Measurements from ENCODE around the gene SLC46A3. TPM values are rescaled to one million over a fixed set of nuclear protein-coding genes. Genes with fewer than 3 reads are reported as not detected.
A peak's percentile ranks its signal among the peaks of the same experiment; 100 is the strongest.

SLC46A3 gene, protein sequence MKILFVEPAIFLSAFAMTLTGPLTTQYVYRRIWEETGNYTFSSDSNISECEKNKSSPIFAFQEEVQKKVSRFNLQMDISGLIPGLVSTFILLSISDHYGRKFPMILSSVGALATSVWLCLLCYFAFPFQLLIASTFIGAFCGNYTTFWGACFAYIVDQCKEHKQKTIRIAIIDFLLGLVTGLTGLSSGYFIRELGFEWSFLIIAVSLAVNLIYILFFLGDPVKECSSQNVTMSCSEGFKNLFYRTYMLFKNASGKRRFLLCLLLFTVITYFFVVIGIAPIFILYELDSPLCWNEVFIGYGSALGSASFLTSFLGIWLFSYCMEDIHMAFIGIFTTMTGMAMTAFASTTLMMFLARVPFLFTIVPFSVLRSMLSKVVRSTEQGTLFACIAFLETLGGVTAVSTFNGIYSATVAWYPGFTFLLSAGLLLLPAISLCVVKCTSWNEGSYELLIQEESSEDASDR
- total RNA-seq (2021), result 2.3 and 3.0 TPM in 2 replicates
- percentile 45 among the genes with signal in this experiment for Bru-seq, nascent RNA
- percentile 54 among the genes with signal in this experiment for BruChase-seq, experiment 1, labeled RNA remaining after a 2-hour chase
- BruChase-seq, experiment 2, labeled RNA remaining after a 6-hour chase, result percentile 54 among the genes with signal in this experiment
- long read RNA-seq, transcript SLC46A3-201 (6 exons, 3,173 nt), result major isoform, 5 of 8 reads
- long read RNA-seq, partial matches to known transcripts, result 0 of 8 reads
- long read RNA-seq, other reads (novel, unspliced or antisense), result 1 of 8 reads

DNA sequence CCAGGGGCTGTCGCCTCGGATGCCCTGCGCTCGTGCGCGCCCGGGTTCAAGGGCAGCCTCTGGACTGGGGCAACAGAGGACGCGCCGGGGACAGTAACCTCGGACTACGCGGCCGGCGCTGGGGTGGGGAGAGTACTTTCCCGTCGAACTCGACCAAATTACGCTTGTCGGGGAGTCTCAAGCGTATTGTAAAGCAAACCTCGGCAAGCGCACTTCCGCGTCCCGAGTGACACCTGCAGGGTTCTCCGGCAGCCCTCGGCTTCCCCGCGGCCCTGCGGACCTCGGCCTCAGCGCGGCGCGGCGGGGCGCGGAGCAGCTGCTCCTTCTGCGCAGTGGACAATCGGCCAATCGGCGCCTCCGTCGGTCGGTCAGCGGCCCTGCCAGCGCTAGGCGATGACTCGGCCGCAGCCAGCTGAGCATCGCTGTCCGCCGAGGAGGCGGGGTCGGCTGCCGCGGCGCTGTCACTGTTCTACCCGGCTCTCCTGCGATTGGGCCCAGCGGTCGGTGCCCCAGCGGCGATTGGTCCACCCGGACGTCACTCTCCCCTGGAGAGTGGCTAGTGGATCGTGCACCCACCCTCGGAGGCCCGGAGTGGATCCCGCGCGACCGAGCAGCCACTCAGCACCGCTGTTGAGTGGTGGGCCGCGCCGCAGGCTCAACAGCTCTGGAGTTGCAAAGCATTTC is at the start of gene SLC46A3:
TSS of gene SLC46A3 (minus strand) at position 428 of the 684 bp plus-strand sequence. CDS start 972 bp downstream, outside the sequence.
- Histone ChIP-seq H3K4me3 (ENCODE audit: low read depth, low read length, poor library complexity, severe bottlenecking) (peak within 1 kb of the TSS; percentile 78), H3K27me3 (replicated peaks; ENCODE audit: insufficient read depth, low read depth, low read length, poor library complexity) (no peaks in the 10 kb centered on the region), H3K4me1 (ENCODE audit: insufficient read depth, low read length, poor library complexity, severe bottlenecking) (peaks cover 14% of the 10 kb centered on the region), H3K9me3 (ENCODE audit: low read depth, low read length, poor library complexity, severe bottlenecking) (no peaks in the 10 kb centered on the region), H3K27ac (ENCODE audit: low read depth, low read length, poor library complexity, severe bottlenecking) (no peak within 1 kb of the TSS), H3K36me3 (ENCODE audit: insufficient read depth, low read length, poor library complexity, severe bottlenecking) (no peaks in the 10 kb centered on the region)
- ChIA-PET CTCF (no interaction called here), POLR2A (ENCODE audit: low non-redundant PET) (interaction anchor here (0.6 kb wide), 1 partner anchor 640 kb away, joined by 3 read pairs; no protein-coding TSS in a partner anchor)
- intact Hi-C loops (cut with micrococcal nuclease; ENCODE audit: unreplicated experiment), result no loop called here
- DNase-seq (ENCODE audit: low spot score), result peak; percentile 96
- TF ChIP-seq, protein P1, sequence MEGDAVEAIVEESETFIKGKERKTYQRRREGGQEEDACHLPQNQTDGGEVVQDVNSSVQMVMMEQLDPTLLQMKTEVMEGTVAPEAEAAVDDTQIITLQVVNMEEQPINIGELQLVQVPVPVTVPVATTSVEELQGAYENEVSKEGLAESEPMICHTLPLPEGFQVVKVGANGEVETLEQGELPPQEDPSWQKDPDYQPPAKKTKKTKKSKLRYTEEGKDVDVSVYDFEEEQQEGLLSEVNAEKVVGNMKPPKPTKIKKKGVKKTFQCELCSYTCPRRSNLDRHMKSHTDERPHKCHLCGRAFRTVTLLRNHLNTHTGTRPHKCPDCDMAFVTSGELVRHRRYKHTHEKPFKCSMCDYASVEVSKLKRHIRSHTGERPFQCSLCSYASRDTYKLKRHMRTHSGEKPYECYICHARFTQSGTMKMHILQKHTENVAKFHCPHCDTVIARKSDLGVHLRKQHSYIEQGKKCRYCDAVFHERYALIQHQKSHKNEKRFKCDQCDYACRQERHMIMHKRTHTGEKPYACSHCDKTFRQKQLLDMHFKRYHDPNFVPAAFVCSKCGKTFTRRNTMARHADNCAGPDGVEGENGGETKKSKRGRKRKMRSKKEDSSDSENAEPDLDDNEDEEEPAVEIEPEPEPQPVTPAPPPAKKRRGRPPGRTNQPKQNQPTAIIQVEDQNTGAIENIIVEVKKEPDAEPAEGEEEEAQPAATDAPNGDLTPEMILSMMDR (conservative IDR thresholded peaks at IDR 0.05; ENCODE audit: low read depth, low read length), result no peak
- no peak for TF ChIP-seq EZH2 (IDR thresholded peaks at IDR 0.05; ENCODE audit: borderline replicate concordance, low read depth, low read length, poor library complexity, severe bottlenecking)
- BruUV-seq (replicated peaks), result no TSS peak

DNA sequence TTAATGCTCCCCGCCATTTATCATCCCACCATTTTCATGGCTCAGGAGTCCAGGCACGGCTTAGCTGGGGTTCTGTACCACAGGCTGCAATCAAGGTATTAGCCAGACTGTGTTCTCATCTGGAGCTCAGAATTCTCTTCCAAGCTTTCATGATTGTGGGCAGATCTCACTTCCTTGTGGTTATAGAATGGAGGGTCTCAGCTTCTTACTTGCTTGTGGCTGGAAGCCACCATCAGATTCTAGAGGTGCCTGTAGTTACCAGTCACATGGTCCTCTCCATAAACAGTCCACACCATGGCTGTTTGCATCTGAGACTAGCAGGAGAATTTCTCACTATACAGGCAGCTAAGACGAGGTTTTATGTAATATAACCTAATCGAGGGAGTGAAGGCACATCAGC is 45.1 kb upstream of the SLC46A3 start:
- H3K4me1 ChIP-seq (ENCODE audit: insufficient read depth, low read length, poor library complexity, severe bottlenecking), result no peaks in the 10 kb centered on the region
- no peaks in the 10 kb centered on the region for H3K36me3 ChIP-seq (ENCODE audit: insufficient read depth, low read length, poor library complexity, severe bottlenecking)
- TF ChIP-seq, protein P1 (conservative IDR thresholded peaks at IDR 0.05; ENCODE audit: low read depth, low read length), result no peak
- no peak for TF ChIP-seq EZH2 (IDR thresholded peaks at IDR 0.05; ENCODE audit: borderline replicate concordance, low read depth, low read length, poor library complexity, severe bottlenecking)
- peaks cover 3% of the 10 kb centered on the region for H3K9me3 ChIP-seq (ENCODE audit: low read depth, low read length, poor library complexity, severe bottlenecking)
- CTCF ChIA-PET, result no interaction called here
- POLR2A ChIA-PET (ENCODE audit: low non-redundant PET), result no interaction called here
- BruUV-seq (replicated peaks), result no TSS peak
- no peak overlapping the region for H3K27ac ChIP-seq (ENCODE audit: low read depth, low read length, poor library complexity, severe bottlenecking)
- intact Hi-C loops (cut with micrococcal nuclease; ENCODE audit: unreplicated experiment), result no loop called here
- no peaks in the 10 kb centered on the region for H3K27me3 ChIP-seq (replicated peaks; ENCODE audit: insufficient read depth, low read depth, low read length, poor library complexity)
- no peak for DNase-seq (ENCODE audit: low spot score)
- H3K4me3 ChIP-seq (ENCODE audit: low read depth, low read length, poor library complexity, severe bottlenecking), result no peak overlapping the region

DNA sequence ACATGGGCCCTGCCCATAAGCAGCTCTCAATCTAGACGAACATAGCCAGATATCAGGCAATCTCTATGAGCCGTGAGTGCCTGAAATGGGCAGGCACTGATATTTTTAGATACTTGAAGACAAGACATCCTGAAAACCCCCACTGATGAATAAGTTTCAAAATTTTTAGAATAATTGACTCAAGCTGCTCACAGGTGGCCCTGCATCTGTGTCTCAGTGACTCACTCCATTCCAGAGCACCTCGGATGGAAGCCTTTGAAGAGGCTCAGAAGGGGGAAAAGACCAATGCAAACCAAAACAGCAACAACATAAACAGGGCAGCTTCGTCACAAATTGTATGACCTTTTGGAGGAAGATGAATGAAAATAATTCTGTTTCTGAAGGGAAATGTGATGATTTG is 42.8 kb upstream of the SLC46A3 start:
- BruUV-seq (replicated peaks), result no TSS peak
- ChIA-PET CTCF (no interaction called here), POLR2A (ENCODE audit: low non-redundant PET) (no interaction called here)
- Histone ChIP-seq H3K27me3 (replicated peaks; ENCODE audit: insufficient read depth, low read depth, low read length, poor library complexity) (no peaks in the 10 kb centered on the region), H3K4me1 (ENCODE audit: insufficient read depth, low read length, poor library complexity, severe bottlenecking) (no peaks in the 10 kb centered on the region), H3K9me3 (ENCODE audit: low read depth, low read length, poor library complexity, severe bottlenecking) (peaks cover 20% of the 10 kb centered on the region), H3K4me3 (ENCODE audit: low read depth, low read length, poor library complexity, severe bottlenecking) (no peak overlapping the region), H3K27ac (ENCODE audit: low read depth, low read length, poor library complexity, severe bottlenecking) (no peak overlapping the region), H3K36me3 (ENCODE audit: insufficient read depth, low read length, poor library complexity, severe bottlenecking) (no peaks in the 10 kb centered on the region)
- DNase-seq (ENCODE audit: low spot score), result no peak
- TF ChIP-seq, protein P1 (conservative IDR thresholded peaks at IDR 0.05; ENCODE audit: low read depth, low read length), result no peak
- TF ChIP-seq EZH2 (IDR thresholded peaks at IDR 0.05; ENCODE audit: borderline replicate concordance, low read depth, low read length, poor library complexity, severe bottlenecking), result no peak
- intact Hi-C loops (cut with micrococcal nuclease; ENCODE audit: unreplicated experiment), result no loop called here

All from A673 (cell line).